Tibial nerve (tissue), 4 donors: Measurements from ENCODE around the gene PLCB3. TPM values are rescaled to one million over a fixed set of nuclear protein-coding genes. Genes with fewer than 3 reads are reported as not detected.

Source experiments
- DNase-seq, 2 donors: peaks; one replicate each; pipeline ENCODE4 v3.0.0-alpha.2; 2019; ENCODE audit warnings: low spot score in 2 of 2
- H3K27ac ChIP-seq, 4 donors: fragments of 200-600 bp; sonication (generic) in 3 of 4; one replicate each; pipeline ENCODE4 v1.5.1; 2017 to 2019; ENCODE audit warnings: mild to moderate bottlenecking in 1 of 4
- H3K27me3 ChIP-seq, 2 donors: fragments of 200-600 bp; sonication (generic) in 1 of 2; one replicate each; pipeline versions ENCODE4 v1.5.1 to v1.6.0; 2017 to 2019
- H3K36me3 ChIP-seq, 3 donors: fragments of 200-600 bp; sonication (generic); one replicate each; pipeline ENCODE4 v1.5.1; 2018 to 2019
- H3K4me1 ChIP-seq, 4 donors: fragments of 200-600 bp; sonication (generic) in 3 of 4; one replicate each; pipeline ENCODE4 v1.5.1; 2017 to 2019
- H3K4me3 ChIP-seq, 4 donors: fragments of 200-600 bp; sonication (generic) in 3 of 4; one replicate each; pipeline ENCODE4 v1.5.1; 2017 to 2019; ENCODE audit warnings: mild to moderate bottlenecking in 1 of 4, moderate library complexity in 1 of 4
- H3K9me3 ChIP-seq, 4 donors: fragments of 200-600 bp; sonication (generic) in 3 of 4; one replicate each; pipeline ENCODE4 v1.5.1; 2017 to 2019
- EP300 ChIP-seq, 2 donors: sonication (generic); formaldehyde crosslinking; IDR thresholded peaks; one replicate each; pipeline ENCODE4 v1.6.1; 2017; ENCODE audit warnings: antibody characterized with exemption in 2 of 2, mild to moderate bottlenecking in 1 of 2
- POLR2A ChIP-seq, 2 donors: fragments of 450-650 bp; IDR thresholded peaks; one replicate each; pipeline ENCODE4 v1.6.1; 2017; ENCODE audit warnings: antibody characterized with exemption in 2 of 2, mild to moderate bottlenecking in 2 of 2, moderate library complexity in 2 of 2
- WGBS, 2 donors: methylation state at CpG; one replicate each; pipeline ENCODE4 v1.1.5; 2018; 5-methylcytosine and 5-hydroxymethylcytosine counted together
- total RNA-seq, 4 donors: library from RNA; depleted of rRNA; stranded (reverse); fragments of >200 nt; gene quantifications; one replicate each; pipeline ENCODE4 v1.1.0, GENCODE V29; 2016
- TF ChIP-seq, protein P1 (sequence below), 5 experiments: fragments of 200-600 bp in 3 of 5; fragments of 450-650 bp in 2 of 5; sonication (generic) in 3 of 5; IDR thresholded peaks; one replicate each; pipeline ENCODE4 v1.5.1; 2016 to 2019; ENCODE audit warnings: antibody characterized with exemption in 5 of 5, mild to moderate bottlenecking in 3 of 5, moderate library complexity in 2 of 5

The PLCB3 gene
- total RNA-seq, 4 donors from 2014 or later, result 18.0 to 44.4 (median 27.1) TPM

DNA sequence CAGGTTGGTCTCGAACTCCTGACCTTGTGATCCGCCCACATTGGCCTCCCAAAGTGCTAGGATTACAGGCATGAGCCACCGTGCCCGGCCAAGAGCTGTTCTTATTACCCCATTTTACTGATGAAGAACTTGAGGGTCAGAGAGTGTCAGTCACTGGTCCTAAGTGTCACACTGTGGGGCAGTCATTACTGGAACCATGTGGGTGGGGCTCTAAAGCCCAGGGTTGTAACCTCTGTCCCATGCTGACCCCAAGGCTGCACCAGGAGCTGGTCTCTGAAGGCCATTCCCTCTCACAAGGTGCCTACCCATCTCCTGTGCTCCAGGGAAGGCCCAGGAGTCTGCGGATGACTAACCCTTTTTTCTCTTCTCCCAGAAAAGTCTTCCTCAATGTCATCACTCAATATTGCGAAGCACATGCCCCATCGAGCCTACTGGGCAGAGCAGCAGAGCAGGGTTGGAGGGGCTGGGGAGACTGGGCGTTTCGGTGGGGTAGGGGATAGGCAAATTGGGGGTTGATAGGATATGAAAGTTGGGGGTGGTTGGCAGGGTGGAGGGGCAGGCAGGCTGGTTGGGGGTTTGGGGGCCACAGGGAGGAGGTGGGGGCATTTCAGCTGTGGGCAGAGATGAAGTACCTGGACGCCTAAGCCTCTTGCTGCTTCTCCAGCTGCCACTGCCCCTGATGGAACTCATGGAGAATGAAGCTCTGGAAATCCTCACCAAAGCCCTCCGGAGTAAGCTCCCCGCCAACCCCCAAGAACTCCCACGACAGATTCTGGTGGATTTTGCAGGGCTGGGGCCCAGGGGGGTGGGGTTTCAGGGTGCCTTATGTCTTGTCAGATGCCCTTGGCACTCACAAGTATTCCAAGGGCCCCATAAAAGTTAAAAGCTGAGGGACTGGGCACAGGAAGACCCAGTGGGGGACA, 52.0 kb downstream of the PLCB3 start:
- no peak for DNase-seq
- 78 to 87% methylated on average over 10 to 13 of the region's 13 CpGs for WGBS, 2 donors
- peaks cover 2 to 56% of the 10 kb centered on the region in 2 donors for H3K27me3 ChIP-seq
- TF ChIP-seq, protein P1, sequence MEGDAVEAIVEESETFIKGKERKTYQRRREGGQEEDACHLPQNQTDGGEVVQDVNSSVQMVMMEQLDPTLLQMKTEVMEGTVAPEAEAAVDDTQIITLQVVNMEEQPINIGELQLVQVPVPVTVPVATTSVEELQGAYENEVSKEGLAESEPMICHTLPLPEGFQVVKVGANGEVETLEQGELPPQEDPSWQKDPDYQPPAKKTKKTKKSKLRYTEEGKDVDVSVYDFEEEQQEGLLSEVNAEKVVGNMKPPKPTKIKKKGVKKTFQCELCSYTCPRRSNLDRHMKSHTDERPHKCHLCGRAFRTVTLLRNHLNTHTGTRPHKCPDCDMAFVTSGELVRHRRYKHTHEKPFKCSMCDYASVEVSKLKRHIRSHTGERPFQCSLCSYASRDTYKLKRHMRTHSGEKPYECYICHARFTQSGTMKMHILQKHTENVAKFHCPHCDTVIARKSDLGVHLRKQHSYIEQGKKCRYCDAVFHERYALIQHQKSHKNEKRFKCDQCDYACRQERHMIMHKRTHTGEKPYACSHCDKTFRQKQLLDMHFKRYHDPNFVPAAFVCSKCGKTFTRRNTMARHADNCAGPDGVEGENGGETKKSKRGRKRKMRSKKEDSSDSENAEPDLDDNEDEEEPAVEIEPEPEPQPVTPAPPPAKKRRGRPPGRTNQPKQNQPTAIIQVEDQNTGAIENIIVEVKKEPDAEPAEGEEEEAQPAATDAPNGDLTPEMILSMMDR (IDR thresholded peaks at IDR 0.05), result no peak
- TF ChIP-seq POLR2A (IDR thresholded peaks at IDR 0.05), result no peak
- H3K27ac ChIP-seq, result peak overlapping the region in 1 of 4 donors; percentile 88
- no peak overlapping the region for H3K4me3 ChIP-seq
- peaks cover 0 to 54% (median 32%) of the 10 kb centered on the region in 4 donors for H3K4me1 ChIP-seq
- no peaks in the 10 kb centered on the region for H3K9me3 ChIP-seq
- peaks cover 0 to 7% (median 0%) of the 10 kb centered on the region in 3 donors for H3K36me3 ChIP-seq

DNA sequence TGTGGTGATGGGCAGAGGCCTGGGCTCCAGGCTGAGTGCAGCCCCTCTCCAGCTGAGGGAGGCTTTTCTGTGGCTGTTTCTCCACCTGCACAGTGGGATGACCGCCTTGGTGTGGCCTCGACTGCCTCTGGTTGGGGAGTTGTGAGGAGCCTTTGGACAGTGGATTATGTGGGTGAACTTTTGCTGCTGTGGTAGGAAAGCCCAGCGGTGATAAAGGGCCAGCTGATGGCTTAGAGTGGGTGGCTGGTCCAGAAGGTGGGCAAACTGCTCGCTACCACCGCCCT, 52.6 kb downstream of the PLCB3 start:
- 51 to 54% methylated on average over 5 of the region's 5 CpGs for WGBS, 2 donors
- H3K36me3 ChIP-seq, result peaks cover 0 to 9% (median 0%) of the 10 kb centered on the region in 3 donors
- peak overlapping the region in 3 of 4 donors; percentile 68 to 85 (median 76) for H3K4me3 ChIP-seq
- H3K9me3 ChIP-seq, result no peaks in the 10 kb centered on the region
- peak overlapping the region; percentile 55 to 92 (median 85) for H3K27ac ChIP-seq
- peaks cover 0 to 52% (median 32%) of the 10 kb centered on the region in 4 donors for H3K4me1 ChIP-seq
- no peak for TF ChIP-seq EP300 (IDR thresholded peaks at IDR 0.05)
- TF ChIP-seq, protein P1 (IDR thresholded peaks at IDR 0.05), result no peak
- TF ChIP-seq POLR2A (IDR thresholded peaks at IDR 0.05), result no peak
- DNase-seq, result no peak
- peaks cover 2 to 50% of the 10 kb centered on the region in 2 donors for H3K27me3 ChIP-seq

DNA sequence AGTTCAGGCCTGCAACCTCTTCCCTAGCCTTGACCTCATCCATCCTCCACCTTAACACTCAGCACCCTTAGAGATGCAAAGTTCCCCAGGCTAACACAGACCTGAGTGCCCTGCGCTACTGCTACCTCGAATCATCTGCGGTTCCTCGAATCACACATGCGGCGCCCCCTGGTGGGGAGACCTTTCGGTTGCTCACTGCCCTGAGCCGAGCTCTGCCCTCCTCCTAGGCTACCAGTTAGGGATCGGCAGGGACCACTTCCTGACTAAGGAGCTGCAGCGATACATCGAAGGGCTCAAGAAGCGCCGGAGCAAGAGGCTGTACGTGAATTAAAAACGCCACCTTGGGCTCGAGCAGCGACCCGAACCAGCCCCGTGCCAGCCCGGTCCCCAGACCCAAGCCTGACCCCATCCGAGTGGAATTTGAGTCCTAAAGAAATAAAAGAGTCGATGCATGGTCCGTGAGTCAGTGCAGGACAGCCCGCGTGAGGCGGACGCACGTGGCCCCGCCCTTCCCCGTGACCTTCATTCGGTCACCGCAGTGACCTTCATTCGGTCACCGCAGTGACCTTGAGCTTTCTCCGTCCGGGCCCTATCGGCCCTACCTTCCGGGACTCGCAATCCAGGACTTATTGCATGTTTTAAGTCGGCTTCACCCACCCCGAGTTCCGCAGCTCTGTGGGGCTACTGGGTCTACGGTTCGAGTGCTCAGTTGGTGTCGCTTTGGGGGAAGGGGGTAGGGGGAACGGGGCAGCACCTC, 53.2 kb downstream of the PLCB3 start:
- H3K4me3 ChIP-seq, result peak overlapping the region; percentile 55 to 85 (median 72)
- H3K9me3 ChIP-seq, result no peaks in the 10 kb centered on the region
- H3K27me3 ChIP-seq, result peaks cover 0 to 45% of the 10 kb centered on the region in 2 donors
- H3K27ac ChIP-seq, result peak overlapping the region; percentile 55 to 92 (median 85)
- peaks cover 0 to 10% (median 0%) of the 10 kb centered on the region in 3 donors for H3K36me3 ChIP-seq
- TF ChIP-seq, protein P1 (IDR thresholded peaks at IDR 0.05), result peak; percentile 81 to 93 (median 84)
- TF ChIP-seq POLR2A (IDR thresholded peaks at IDR 0.05) (no peak), EP300 (IDR thresholded peaks at IDR 0.05) (peak in 1 of 2 donors; percentile 31)
- 1% methylated on average over 38 to 40 of the region's 46 CpGs for WGBS, 2 donors
- H3K4me1 ChIP-seq, result peaks cover 0 to 47% (median 27%) of the 10 kb centered on the region in 4 donors
- peak; percentile 87 to 94 for DNase-seq

DNA sequence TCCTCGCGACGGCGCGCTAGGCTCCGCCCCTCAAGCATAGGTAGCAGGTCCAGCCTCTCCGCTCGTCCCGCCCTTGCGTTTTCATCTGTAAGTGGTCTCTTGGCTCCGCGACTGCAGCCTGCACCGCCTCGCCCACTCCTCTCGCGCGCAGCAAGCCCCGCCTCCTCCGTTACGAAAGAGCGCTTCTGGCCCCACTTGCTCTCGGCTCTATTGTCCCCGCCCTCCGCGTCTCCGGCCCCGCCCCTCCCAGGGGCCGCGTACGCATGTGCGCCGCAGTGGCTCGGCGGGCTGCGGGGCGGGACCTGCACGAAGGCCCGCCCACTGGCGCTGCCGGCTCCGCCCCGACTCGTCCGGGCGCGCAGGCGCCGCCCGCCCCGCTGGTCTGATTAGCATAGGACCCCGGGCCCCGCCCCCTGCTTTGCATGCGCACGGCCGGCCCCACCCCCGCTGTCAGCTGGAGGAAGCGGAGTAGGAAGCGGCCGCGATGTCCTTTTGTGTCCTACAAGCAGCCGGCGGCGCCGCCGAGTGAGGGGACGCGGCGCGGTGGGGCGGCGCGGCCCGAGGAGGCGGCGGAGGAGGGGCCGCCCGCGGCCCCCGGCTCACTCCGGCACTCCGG, 53.9 kb downstream of the PLCB3 start, which contains the start of gene ESRRA:
ESRRA (plus strand) TSS at position 450 of the 616 bp plus-strand sequence. CDS start 1,656 bp downstream, outside the sequence.
- peaks cover 0 to 10% (median 0%) of the 10 kb centered on the region in 3 donors for H3K36me3 ChIP-seq
- peak in 1 of 2 donors; percentile 68 for TF ChIP-seq EP300 (IDR thresholded peaks at IDR 0.05)
- peak in 1 of 2 donors; percentile 49 for TF ChIP-seq POLR2A (IDR thresholded peaks at IDR 0.05)
- TF ChIP-seq, protein P1 (IDR thresholded peaks at IDR 0.05), result no peak
- H3K4me3 ChIP-seq, result peak within 1 kb of the TSS; percentile 55 to 85 (median 72)
- peak within 1 kb of the TSS; percentile 55 to 92 (median 85) for H3K27ac ChIP-seq
- peaks cover 0 to 38% of the 10 kb centered on the region in 2 donors for H3K27me3 ChIP-seq
- H3K4me1 ChIP-seq, result peaks cover 0 to 40% (median 20%) of the 10 kb centered on the region in 4 donors
- no peaks in the 10 kb centered on the region for H3K9me3 ChIP-seq
- DNase-seq, result peak; percentile 100
- 1% methylated on average over 38 to 43 of the region's 81 CpGs for WGBS, 2 donors
